ENCODE data around the gene TMEM182. TPM values are rescaled to one million over a fixed set of nuclear protein-coding genes. Genes with fewer than 3 reads are reported as not detected.

Gene TMEM182, protein sequence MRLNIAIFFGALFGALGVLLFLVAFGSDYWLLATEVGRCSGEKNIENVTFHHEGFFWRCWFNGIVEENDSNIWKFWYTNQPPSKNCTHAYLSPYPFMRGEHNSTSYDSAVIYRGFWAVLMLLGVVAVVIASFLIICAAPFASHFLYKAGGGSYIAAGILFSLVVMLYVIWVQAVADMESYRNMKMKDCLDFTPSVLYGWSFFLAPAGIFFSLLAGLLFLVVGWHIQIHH
- 5.8 TPM for polyA plus RNA-seq (2012; ENCODE audit: low read depth, missing spikeins)

DNA sequence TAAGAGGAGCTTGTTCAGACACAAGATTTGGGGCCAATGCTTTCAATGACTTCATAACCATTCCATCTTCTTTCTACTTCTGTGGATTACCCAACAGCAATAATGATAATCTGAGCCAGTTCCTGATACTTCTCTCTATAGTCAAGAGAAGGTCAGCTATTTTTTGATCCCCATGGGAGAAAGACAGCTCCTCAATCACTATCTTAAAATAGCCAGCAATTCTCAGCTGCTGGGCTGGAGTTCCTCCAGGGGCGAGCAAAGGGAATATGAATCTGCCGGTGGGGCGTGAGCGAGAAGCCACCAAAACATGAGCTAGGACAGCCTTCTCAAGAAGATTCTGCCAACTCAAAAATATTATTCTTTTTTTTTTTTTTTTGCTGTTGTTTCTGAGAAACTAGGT is at the start of gene TMEM182:
Gene TMEM182 (plus strand): TSS at position 269 of the 400 bp plus-strand sequence. CDS start 187 bp downstream, outside the sequence.
- DNase-seq (ENCODE audit: insufficient read length, low spot score) (no peak), FAIRE-seq (no peak)
- TF ChIP-seq SPI1 (IDR thresholded peaks at IDR 0.05; ENCODE audit: low read depth, low read length) (no peak), TAF1 (IDR thresholded peaks at IDR 0.05; ENCODE audit: low read depth, low read length) (no peak), POLR2A (IDR thresholded peaks at IDR 0.05; ENCODE audit: low read depth, low read length) (no peak), POLR2AphosphoS5 (IDR thresholded peaks at IDR 0.05; ENCODE audit: low read depth, low read length) (no peak), POU2F2 (IDR thresholded peaks at IDR 0.05; ENCODE audit: low read depth, low read length) (no peak), PAX5 (IDR thresholded peaks at IDR 0.05; ENCODE audit: insufficient read depth, low read length, severe bottlenecking) (no peak)

DNA sequence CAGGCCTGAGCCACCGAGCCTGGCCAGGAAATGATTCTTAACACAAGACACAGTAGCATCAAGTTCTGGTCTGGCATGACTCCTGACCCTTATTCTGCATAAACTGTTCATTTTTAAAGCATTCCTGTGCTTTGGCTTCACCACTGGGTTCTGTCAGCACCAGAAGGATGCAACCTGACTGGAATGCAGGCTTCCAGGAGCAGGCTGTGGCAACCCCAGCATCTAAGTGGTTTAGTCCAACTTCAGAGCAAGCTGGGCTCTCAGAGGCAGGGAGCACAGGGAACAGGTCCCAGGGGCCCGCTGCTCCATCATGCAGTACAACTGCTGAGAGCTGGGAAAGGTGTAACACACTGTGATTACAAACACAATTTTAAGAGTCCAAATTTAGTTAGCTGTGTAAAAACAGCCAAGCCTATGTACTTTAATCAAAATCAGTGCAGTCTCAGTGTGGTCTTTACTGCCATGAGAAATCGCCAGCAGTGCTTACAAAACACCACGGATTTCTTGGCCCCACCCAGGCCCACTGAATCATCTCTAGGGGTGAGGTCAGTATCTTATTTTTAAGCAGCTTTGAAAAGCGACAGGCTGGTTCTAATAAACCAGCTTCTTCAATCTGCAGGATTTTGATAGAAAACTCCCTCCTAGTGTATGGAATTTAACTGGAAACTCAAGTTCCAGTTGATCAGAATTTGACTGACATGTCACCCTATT is 44.4 kb upstream of the TMEM182 start:
- TF ChIP-seq TAF1 (IDR thresholded peaks at IDR 0.05; ENCODE audit: low read depth, low read length) (no peak), SPI1 (IDR thresholded peaks at IDR 0.05; ENCODE audit: low read depth, low read length) (no peak), POU2F2 (IDR thresholded peaks at IDR 0.05; ENCODE audit: low read depth, low read length) (no peak)
- FAIRE-seq (no peak), DNase-seq (ENCODE audit: insufficient read length, low spot score) (no peak)

DNA sequence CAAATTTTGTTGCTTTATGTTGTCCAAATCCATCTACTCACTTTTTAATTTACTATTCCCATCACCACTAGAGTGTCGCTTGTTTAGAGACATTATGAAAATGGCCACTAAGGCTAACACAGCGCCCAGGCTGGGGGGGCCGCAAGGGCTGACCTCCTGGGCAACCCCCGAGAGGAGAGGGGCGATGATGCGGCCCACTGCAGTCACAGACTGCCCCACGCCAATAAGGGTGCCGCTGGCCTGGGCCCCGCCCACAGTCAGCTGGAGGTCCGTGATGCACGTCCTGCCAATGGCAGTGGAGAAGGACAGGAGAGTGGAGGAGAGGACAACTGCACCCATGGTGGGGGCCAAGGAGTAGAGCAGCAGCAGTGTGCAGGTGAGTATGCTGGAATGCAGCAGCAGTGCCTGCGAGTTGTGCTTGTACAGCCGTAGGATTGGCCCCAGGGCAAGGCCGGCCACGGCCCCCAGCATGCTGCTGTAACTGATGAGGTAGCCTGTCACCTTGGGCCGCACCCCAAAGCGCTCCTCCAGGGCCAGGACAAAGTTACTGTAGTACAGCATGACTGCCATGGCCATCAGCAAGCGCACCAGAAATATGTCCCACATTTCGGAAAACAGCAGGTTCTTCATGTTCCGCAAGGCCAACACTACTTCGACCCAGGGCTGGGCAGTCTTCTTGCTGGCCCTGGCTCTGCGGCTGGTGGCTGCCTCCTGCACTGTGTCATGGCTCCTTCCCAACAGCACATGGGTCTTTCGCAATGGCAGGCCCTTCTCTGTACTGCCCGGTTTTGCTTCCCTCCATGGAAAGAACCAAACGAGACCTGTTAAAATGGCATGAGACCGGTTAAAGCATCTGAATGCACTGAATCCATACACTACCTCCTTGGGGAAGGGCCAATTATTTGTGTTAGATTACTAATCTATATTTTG is 43.2 kb upstream of the TMEM182 start:
- no peak for FAIRE-seq
- TF ChIP-seq POLR2A (IDR thresholded peaks at IDR 0.05; ENCODE audit: low read depth, low read length), result no peak
- no peak for TF ChIP-seq SPI1 (IDR thresholded peaks at IDR 0.05; ENCODE audit: low read depth, low read length)
- no peak for TF ChIP-seq PAX5 (IDR thresholded peaks at IDR 0.05; ENCODE audit: insufficient read depth, low read length, severe bottlenecking)
- TF ChIP-seq TAF1 (IDR thresholded peaks at IDR 0.05; ENCODE audit: low read depth, low read length), result no peak
- no peak for TF ChIP-seq POLR2AphosphoS5 (IDR thresholded peaks at IDR 0.05; ENCODE audit: low read depth, low read length)
- TF ChIP-seq POU2F2 (IDR thresholded peaks at IDR 0.05; ENCODE audit: low read depth, low read length), result no peak
- no peak for DNase-seq (ENCODE audit: insufficient read length, low spot score)

DNA sequence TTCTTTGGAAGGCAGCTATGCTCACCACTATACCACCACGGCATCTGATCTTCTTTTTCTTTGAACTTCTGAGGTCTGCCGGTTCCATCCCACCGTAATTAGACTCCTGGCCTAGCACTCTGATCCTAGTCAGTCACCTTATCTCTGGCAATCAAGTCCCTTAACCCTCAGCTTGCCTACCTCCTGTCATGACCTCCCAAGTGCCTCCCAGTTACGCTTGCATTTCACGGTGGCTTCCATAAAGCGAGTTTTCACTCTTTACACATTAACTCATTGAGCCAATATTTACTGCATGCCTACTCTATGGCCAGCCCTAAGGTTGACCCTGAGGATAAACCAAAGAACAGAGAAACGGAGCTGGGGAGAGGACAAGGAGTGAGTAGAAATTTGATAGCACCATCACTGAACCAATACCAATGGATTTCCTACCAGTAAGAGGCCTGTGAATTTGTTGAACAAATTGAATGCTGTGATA is 37.8 kb upstream of the TMEM182 start:
- TF ChIP-seq POLR2AphosphoS5 (IDR thresholded peaks at IDR 0.05; ENCODE audit: low read depth, low read length) (no peak), SPI1 (IDR thresholded peaks at IDR 0.05; ENCODE audit: low read depth, low read length) (no peak), POU2F2 (IDR thresholded peaks at IDR 0.05; ENCODE audit: low read depth, low read length) (no peak)
- DNase-seq (ENCODE audit: insufficient read length, low spot score) (no peak), FAIRE-seq (no peak)

DNA sequence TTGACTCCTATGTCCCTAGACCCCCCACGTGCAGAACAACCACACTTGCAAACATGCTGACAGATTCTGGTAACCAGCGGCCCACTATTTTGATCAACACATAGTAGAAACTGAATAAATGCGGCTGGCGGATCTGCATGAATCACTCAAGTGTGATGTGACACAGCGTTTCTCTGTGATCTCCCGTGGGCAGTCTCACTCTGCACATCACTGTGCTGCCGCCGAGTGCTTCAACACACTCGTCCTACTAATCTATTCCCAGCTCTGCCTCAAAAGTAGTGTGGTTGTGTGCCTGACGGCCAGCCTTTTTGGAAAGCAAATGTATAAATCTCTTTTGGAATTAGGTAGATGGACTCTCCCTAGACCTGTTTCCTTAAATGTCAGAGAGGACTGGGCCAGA is 37.3 kb upstream of the TMEM182 start:
- no peak for TF ChIP-seq POLR2A (IDR thresholded peaks at IDR 0.05; ENCODE audit: low read depth, low read length)
- no peak for TF ChIP-seq POLR2AphosphoS5 (IDR thresholded peaks at IDR 0.05; ENCODE audit: low read depth, low read length)
- no peak for TF ChIP-seq SPI1 (IDR thresholded peaks at IDR 0.05; ENCODE audit: low read depth, low read length)
- FAIRE-seq, result no peak
- no peak for DNase-seq (ENCODE audit: insufficient read length, low spot score)

DNA sequence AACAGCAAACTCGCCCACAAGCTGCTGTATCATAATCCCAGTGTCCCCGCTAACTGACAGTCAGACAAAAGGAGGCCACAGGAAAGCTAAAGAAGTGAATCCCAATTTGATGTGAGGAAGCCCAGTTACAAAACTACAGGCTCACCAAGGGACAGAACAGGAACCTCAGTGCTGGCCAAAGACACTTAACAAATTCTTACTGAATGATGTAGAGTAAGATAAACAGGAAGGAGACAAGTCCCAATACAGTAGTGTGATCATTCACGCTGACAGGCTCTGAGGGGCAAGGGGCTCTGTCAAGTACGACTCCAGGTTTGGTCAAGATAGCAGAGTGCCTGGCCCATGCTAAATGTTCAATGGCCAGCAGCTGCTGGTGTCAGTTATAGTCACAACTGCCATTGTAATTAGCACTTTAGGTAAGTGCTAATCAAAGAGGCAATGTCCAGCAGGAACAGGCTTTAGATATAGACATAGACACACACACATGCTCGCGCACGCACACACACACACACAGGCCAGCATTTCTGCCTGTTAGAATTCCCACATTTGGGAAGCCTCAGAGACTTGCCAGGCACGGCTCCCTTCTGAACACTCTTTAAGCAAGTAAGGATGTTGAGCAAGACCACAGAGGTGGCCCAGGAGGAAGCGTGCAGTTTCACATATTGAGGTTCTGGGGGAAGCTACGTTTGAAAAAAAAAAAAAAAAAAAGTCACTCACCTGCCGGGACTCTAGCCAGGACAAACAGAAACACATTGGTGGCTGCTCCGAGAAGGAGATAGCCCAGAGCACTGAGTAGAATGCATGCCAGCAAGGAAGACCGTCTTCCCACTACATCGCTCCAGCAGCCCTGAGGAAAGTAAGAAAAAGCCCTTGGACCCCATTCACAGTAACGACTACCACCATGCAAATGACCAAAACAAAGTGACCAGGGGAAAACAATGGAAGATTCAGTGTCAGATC is 35.4 kb upstream of the TMEM182 start:
- DNase-seq (ENCODE audit: insufficient read length, low spot score) (no peak), FAIRE-seq (peak; percentile 41)
- TF ChIP-seq POU2F2 (IDR thresholded peaks at IDR 0.05; ENCODE audit: low read depth, low read length), result no peak
- TF ChIP-seq POLR2A (IDR thresholded peaks at IDR 0.05; ENCODE audit: low read depth, low read length), result no peak
- TF ChIP-seq SPI1 (IDR thresholded peaks at IDR 0.05; ENCODE audit: low read depth, low read length), result peak; percentile 76

DNA sequence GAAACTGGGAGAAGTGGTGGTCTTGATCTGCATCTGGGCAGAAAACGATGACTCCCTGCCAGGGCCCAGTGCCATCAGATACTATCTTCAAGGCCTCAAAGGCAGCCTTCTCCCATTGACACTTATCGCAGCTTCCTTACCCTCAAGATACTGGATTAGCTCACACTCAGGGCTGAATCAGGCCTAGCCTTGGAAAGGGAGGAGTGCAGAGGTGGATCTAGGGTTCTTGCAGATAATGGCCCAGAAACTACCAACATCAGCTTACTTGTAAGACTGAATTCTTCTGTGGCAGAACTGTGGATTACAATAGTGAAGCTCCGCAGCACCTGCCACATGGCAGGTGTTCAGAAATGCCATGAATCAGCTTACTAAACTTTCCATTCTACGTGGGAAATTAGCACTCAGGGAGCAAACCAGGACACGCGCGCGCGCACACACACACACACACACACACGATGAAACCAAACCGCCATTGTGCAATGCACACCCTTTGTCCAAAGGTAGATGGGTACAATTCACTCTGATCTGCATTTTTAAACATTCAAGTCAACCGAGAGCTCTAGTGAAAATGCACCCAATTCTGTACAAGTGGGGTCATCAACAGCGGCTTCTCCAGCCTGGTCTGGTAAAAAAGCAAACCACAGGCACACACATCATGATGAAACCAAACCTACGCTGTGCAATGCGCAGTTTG is 26.3 kb upstream of the TMEM182 start:
- FAIRE-seq, result no peak
- TF ChIP-seq POLR2AphosphoS5 (IDR thresholded peaks at IDR 0.05; ENCODE audit: low read depth, low read length) (no peak), TAF1 (IDR thresholded peaks at IDR 0.05; ENCODE audit: low read depth, low read length) (no peak), POU2F2 (IDR thresholded peaks at IDR 0.05; ENCODE audit: low read depth, low read length) (no peak), SPI1 (IDR thresholded peaks at IDR 0.05; ENCODE audit: low read depth, low read length) (no peak), POLR2A (IDR thresholded peaks at IDR 0.05; ENCODE audit: low read depth, low read length) (no peak), PAX5 (IDR thresholded peaks at IDR 0.05; ENCODE audit: insufficient read depth, low read length, severe bottlenecking) (no peak)

DNA sequence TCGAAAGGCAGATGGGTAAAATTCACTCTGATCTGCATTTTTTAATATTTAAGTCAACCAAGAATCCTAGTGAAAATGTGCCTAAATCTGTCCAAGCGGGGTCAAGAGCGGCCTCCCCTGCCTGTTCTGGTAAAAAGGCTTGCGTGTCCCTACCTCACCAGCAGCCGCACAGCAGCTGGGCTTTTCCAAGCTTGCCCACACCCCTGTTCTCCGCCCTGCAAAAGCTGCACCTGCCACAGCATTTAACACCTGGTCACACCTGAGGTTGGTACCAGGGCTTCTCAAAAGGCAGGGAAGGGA is 25.8 kb upstream of the TMEM182 start:
- FAIRE-seq (no peak), DNase-seq (ENCODE audit: insufficient read length, low spot score) (no peak)
- no peak for TF ChIP-seq PAX5 (IDR thresholded peaks at IDR 0.05; ENCODE audit: insufficient read depth, low read length, severe bottlenecking)
- no peak for TF ChIP-seq TAF1 (IDR thresholded peaks at IDR 0.05; ENCODE audit: low read depth, low read length)
- TF ChIP-seq POLR2A (IDR thresholded peaks at IDR 0.05; ENCODE audit: low read depth, low read length), result no peak
- TF ChIP-seq POU2F2 (IDR thresholded peaks at IDR 0.05; ENCODE audit: low read depth, low read length), result no peak
- no peak for TF ChIP-seq POLR2AphosphoS5 (IDR thresholded peaks at IDR 0.05; ENCODE audit: low read depth, low read length)
- TF ChIP-seq SPI1 (IDR thresholded peaks at IDR 0.05; ENCODE audit: low read depth, low read length), result no peak

More for the DNA sequence above, 26.3 kb upstream of the TMEM182 start:
- no peak for DNase-seq (ENCODE audit: insufficient read length, low spot score)

All from GM12891 (cell line).